22Rv1 (cell line): ENCODE results near the gene SAMD4A.

ENCODE experiments used
- H3K27ac ChIP-seq: fragments of 450-650 bp; 2 replicates; pipeline ENCODE4 v1.5.1; 2017
- ZFX ChIP-seq: fragments of 450-650 bp; IDR thresholded peaks from 2 replicates; pipeline ENCODE4 v1.6.1; 2017; ENCODE audit warnings: antibody characterized with exemption, borderline replicate concordance
- TF ChIP-seq, protein P1 (sequence below): fragments of 450-650 bp; IDR thresholded peaks from 2 replicates; pipeline ENCODE4 v1.5.1; 2017; ENCODE audit warnings: mild to moderate bottlenecking

Gene SAMD4A

DNA sequence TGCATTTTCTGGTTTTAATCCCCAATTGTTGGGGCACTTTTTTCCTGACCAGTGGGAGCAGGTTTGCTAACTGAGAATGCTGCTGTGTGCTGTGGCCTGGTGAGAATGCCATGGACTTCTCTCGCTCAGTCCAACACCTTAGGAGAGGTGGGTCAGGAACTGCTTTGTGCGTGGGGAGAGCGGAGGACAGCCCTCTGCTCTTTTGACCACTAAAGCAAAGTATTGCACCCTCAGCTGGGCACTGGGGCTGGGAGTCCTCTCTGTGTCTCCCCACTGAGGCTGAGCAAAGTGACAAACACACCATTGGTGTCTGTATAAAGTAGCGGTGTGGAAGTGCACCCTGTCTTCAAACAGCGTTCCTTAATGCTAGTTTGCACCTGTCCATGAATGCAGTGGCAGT, 136.2 kb downstream of the SAMD4A start:
- no peak for TF ChIP-seq ZFX
- TF ChIP-seq, protein P1, sequence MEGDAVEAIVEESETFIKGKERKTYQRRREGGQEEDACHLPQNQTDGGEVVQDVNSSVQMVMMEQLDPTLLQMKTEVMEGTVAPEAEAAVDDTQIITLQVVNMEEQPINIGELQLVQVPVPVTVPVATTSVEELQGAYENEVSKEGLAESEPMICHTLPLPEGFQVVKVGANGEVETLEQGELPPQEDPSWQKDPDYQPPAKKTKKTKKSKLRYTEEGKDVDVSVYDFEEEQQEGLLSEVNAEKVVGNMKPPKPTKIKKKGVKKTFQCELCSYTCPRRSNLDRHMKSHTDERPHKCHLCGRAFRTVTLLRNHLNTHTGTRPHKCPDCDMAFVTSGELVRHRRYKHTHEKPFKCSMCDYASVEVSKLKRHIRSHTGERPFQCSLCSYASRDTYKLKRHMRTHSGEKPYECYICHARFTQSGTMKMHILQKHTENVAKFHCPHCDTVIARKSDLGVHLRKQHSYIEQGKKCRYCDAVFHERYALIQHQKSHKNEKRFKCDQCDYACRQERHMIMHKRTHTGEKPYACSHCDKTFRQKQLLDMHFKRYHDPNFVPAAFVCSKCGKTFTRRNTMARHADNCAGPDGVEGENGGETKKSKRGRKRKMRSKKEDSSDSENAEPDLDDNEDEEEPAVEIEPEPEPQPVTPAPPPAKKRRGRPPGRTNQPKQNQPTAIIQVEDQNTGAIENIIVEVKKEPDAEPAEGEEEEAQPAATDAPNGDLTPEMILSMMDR = no peak
- H3K27ac ChIP-seq = no peak overlapping the region

DNA sequence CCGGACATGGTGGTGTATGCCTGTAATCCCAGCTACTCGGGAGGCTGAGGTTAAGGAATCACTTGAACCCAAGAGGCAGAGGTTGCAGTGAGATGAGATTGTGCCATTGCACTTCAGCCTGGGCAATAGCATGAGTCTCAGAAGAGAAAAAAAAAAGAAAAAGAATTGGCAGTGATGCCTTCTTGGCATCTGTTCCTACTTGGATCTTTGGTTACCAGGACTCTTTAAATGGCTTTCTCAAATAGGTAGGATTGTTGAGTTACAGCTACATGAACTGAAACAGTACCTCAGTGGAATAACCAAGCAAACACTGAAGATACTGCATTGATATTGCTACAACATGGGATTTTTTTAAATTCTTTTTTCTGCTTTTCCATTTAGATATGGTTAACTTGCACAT, 136.8 kb downstream of the SAMD4A start:
- no peak for TF ChIP-seq ZFX
- TF ChIP-seq, protein P1 = no peak
- no peak overlapping the region for H3K27ac ChIP-seq

GRCh38 chr14:54704768-54705167, 137.8 kb downstream of the SAMD4A start:
- TF ChIP-seq, protein P1 = no peak
- TF ChIP-seq ZFX = no peak
- H3K27ac ChIP-seq = no peak overlapping the region

- H3K27ac ChIP-seq = no peak overlapping the region
- TF ChIP-seq, protein P1 = no peak
- TF ChIP-seq ZFX = no peak
Measured at GRCh38 chr14:54706769-54707168, 139.8 kb downstream of the SAMD4A start.

DNA sequence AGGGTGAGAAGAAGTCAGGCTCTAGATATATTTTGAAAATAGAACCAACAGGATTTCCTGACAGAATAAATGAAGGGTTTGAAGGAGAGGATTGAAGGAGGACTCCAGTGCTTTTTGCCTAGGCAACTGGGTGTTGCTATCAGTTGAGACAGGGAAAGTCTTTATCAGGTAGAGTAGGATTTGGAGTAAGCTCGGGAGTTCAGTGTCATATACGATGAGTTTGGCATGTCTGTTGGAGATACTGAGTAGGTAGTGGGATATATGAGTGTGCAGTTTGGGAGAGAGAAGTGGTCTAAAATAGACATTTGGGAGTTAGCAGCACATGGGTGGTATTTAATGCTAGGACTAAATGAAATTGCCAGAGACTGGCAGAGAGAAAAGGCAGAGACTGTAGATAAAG, 141.2 kb downstream of the SAMD4A start:
- no peak overlapping the region for H3K27ac ChIP-seq
- no peak for TF ChIP-seq ZFX
- TF ChIP-seq, protein P1 = no peak

GRCh38 chr14:54708982-54709381, 142.1 kb downstream of the SAMD4A start:
- TF ChIP-seq, protein P1 = no peak
- TF ChIP-seq ZFX = no peak
- no peak overlapping the region for H3K27ac ChIP-seq

DNA sequence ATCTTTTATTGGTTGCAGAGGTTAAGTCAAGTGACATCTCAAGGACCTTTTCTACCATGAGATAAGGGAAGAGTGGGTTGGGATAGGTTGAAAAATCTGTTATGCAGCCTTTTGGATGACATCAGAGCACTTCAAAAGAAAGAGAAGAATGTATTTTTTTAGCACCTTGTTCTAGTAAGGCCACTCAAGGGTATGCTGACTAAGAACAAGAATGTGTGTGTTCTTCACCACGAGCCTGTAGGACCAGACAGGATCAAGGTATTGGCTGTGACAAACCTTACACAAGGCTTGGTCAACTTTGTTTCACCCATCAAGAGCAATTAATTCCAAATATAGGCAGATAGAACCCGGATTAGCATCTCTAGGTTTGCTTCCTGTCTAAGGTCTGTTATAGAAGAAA, 142.5 kb downstream of the SAMD4A start:
- TF ChIP-seq, protein P1 = no peak
- no peak for TF ChIP-seq ZFX

More for the DNA sequence above, 142.5 kb downstream of the SAMD4A start:
- H3K27ac ChIP-seq = no peak overlapping the region
